Stimulated activated CD4-positive, alpha-beta T cell treated with anti-CD3 and anti-CD28 coated beads, Interleukin-1b, Interleukin-23, amount 100 ng/mL, for 1 hour (primary cell): ENCODE measurements around the gene ZMIZ1.

Experiments used
- DNase-seq, 2 donors: peaks; one replicate each; pipeline ENCODE4 v3.0.0-alpha.2; 2020; ENCODE audit warnings: low read depth in 2 of 2

The ZMIZ1 gene

GRCh38 chr10:79308969-79309665, 240.4 kb downstream of the ZMIZ1 start:
- DNase-seq: no peak

DNA sequence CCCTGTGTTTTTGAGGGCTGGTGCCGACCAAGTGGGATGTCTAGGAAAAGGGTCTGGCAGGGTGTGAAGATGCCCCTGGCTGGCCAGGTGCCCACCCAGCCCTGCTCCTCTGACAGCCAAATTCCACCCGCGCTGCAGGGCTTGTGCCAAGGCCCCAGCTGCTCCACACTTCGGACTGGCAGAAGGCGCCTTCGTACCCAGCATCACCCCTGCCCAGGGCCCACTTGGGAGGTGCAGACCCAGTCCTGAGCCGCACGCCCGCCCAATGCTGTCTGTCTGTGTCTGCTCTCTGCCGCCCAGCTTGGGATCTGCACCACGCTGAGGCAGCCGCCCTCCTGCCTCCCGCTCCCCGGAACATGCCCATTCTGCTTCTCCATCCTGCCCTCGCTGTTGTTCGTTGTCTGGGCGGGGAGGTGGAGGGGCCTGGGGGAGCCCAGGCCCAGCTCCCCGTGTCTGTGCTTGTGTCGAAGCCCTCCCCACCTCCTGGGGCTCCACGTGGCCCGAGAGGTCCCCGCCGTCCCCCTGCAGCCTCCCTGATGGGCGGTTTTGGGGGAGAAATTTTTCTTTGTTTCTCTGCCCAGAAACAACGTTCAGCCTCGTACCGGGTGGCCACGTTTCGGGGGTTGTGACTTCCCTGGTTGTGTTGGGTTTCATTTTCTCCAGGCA, 241.6 kb downstream of the ZMIZ1 start:
- DNase-seq: no peak

GRCh38 chr10:79310911-79311573, 242.3 kb downstream of the ZMIZ1 start:
- no peak for DNase-seq

DNA sequence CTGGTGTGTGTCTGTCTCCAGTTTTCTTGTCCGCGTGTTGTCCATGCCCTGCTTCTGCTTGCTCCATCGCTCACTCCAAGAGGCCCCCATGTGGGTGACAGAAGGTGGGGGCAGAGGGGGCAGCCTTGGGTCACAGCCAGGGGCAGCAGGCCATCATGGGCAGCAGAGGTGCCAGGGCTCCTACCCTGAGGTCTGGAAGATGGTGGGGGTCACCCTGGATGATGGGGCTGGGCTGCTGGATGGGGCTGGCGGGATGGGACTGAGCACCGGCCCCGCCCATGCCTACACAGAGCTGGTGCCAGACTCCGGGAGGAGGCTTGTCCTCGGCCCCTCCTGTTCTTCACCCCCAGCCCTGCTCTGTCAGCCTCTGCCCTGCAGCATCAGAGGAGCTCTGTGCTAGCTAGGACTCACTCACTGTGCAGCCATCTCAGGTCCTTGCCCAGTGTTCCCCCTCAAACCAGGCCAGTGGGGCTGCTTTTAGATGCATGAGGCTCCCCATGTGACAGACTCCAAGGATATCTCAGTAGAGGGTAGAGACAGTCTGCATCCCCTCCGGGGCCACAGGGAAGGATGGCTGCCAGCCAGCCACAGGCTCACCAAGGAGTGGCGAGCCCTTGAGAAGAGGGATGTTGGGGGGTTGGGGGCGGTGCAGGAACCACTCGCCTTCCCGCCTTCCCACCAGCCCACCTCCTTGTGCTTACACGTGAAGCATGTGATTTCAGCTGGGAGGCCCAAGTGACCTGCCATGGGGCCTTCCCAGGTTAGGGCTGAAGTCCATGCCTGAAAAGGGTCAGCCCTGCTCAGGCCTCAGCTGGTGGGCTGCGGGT, 243.0 kb downstream of the ZMIZ1 start:
- no peak for DNase-seq

- DNase-seq: no peak
These were observed 243.9 kb downstream of the ZMIZ1 start for GRCh38 chr10:79312601-79313187.

DNA sequence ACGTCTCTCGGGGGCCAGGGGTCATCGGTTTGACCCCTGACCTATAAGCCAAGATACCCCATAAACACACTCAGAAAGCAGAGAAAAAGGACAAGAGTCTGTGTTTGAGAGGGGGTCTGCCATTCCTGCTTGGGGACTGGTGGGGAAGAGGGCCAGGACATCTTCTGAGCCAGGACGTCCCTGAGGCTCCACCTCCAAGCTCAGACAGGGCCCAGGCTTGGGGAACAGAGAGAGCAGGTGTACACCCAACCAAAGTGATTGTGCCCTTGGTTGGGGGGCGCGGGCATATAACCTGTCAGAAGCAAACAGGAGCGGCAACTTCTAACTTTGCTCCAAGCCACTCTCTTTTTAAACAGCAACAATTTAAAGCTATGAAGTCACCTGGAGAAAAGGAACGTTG, 244.6 kb downstream of the ZMIZ1 start:
- DNase-seq: no peak

DNA sequence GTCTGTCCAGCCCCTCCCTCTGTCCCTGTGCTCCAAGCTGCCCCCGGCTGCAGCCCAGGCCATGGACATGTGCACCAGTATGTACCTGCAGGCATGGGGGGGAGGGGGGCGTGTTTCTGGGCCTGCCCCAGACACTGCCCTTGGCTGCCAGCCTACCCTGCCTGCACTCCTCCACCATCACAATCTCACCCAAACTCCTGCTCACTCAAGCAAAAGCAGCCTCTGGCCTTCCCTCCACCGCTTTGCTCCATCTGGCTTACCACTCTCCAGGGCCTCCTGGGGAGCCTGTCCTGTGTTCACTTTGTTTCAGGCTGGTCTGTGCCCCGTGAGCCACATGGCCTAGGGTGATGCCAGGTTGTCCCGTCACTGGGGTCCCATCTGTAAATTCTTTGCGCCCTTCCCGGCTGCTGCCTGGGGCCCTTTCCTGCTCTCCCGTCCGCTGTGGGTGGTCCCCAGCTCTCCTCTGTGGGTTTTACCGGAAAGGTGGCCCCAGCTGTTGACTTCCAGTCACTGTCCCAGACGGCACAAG, 245.2 kb downstream of the ZMIZ1 start:
- DNase-seq: no peak

GRCh38 chr10:79314761-79315601, 246.2 kb downstream of the ZMIZ1 start:
- DNase-seq: no peak

DNA sequence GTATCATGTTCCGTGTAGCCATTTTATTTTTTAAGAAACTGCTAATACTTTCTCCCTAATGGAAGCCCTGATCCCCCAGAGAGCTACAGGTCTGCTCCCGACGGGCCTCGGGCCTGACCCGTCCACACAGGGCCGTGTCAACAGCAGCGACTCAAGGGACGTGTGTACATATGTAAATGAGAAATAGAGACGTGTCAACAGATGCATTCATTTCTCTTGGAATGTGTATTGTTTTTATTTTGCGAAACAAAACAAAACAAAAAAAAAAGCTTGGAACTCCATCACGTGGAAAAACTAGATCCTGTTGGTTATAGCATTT, 246.8 kb downstream of the ZMIZ1 start:
- DNase-seq: no peak

- no peak for DNase-seq
These were observed 248.1 kb downstream of the ZMIZ1 start for GRCh38 chr10:79316671-79317431.

DNA sequence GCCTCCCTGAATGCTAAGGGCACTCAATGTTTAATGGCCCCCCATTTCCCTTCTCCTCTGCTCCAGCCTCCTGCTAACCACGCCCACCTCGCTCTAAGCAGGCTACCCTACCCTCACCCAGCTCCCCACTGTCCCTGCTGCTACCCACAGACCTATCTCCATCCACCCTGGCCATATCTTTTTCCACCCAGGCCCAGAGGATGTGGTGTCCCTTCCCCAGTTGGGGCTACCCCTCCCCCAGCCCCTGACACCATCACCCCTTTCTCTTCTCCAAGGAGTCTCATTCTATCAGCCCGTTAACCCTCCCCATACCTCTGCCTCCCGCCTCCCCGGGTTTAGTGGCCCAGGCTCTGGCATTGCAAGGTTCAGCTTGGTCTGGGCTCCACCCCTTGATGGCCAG, 249.6 kb downstream of the ZMIZ1 start:
- no peak for DNase-seq

- DNase-seq: no peak
These were observed 250.5 kb downstream of the ZMIZ1 start for GRCh38 chr10:79319115-79319771.

- DNase-seq: no peak
These were observed 251.6 kb downstream of the ZMIZ1 start for GRCh38 chr10:79320316-79320715.

- no peak for DNase-seq
These were observed 252.2 kb downstream of the ZMIZ1 start for GRCh38 chr10:79320820-79321493.

- DNase-seq: no peak
These were observed 252.7 kb downstream of the ZMIZ1 start for GRCh38 chr10:79321494-79321882.

- DNase-seq: no peak
These were observed 253.2 kb downstream of the ZMIZ1 start for GRCh38 chr10:79321951-79322350.

- peak; percentile 36 to 56 for DNase-seq
These were observed 254.1 kb downstream of the ZMIZ1 start for GRCh38 chr10:79322616-79323543.

DNA sequence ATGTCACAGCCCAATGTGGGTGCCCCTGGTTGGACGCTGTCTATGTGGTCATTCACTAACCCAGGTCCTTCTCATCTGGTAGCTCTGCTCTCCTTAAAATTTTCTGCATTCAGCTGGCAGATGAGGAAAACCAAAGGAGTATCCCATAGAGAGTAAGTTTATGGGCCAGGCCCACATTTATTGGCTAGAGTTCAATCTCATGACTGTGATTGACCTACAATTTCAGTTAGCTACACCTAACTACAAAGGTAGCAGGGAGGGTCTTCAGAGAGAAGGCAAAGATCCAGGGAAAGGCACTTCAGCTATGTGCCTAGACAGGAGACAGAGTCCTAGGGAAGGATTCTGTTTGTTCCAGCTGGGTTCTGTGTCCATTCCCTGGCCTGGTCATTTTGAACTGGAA, 254.8 kb downstream of the ZMIZ1 start:
- no peak for DNase-seq
